Subcutaneous adipose tissue (tissue), 4 donors: ENCODE data around the gene TNRC6C. TPM values are rescaled to one million over a fixed set of nuclear protein-coding genes. Genes with fewer than 3 reads are reported as not detected.

Source experiments
- total RNA-seq, 4 donors: library from RNA; depleted of rRNA; stranded (reverse); fragments of >200 nt; gene quantifications; one replicate each; pipeline ENCODE4 v1.1.0, GENCODE V29; 2016
- TF ChIP-seq, protein P1 (sequence below): fragments of 450-650 bp; IDR thresholded peaks from one replicate; pipeline ENCODE4 v1.5.1; 2016; ENCODE audit warnings: low read depth, mild to moderate bottlenecking, control low read depth, antibody characterized with exemption, moderate library complexity

The TNRC6C gene
- total RNA-seq, 4 donors from 2014 or later: 8.2 to 33.3 (median 13.8) TPM

DNA sequence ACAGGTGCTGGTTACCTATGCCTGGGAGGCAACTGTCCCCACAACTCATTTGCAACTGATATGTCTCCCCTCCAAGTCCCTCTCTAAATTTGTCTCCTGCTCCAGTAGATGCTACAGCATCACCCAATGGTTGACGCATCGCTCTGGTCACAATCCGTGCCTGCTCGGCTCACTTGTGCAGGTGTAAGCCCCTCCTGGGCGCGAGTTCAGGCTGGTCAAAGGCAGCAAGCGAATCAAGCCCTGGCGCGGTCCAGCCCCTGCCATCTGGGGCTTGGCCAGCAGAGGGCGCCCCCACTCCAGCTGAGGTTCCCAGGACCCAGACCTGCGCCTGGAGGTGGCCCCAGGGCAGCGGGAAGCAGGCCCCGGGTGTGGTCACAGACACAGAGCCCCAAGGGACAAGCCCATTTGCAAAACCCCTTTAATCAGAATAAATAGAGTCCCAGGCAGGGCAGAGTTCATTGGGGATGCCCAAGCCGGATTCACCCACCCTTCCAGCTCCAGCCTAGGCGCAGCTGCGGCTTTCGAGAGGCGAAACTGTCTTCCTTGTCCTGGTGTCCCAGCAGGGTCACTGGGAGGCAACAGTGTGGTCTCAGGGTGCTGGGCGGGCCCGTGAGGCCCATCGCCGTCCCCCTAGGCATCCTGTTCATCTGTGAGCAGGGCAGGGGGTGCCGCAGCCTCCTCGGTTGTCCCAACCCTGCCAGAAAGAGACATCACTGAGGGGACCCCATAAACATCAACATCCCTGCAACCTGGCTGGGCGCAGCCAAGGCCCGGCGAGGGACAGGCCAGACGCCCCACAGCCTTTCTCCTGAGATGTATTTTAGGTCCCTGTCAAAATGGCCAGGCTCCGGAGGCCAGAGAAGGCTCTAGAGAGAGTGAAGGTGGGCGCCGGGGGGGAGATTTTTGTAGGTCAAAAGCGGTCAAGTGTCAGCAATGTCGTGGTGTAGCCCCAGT is 154.3 kb downstream of the TNRC6C start:
- TF ChIP-seq, protein P1, sequence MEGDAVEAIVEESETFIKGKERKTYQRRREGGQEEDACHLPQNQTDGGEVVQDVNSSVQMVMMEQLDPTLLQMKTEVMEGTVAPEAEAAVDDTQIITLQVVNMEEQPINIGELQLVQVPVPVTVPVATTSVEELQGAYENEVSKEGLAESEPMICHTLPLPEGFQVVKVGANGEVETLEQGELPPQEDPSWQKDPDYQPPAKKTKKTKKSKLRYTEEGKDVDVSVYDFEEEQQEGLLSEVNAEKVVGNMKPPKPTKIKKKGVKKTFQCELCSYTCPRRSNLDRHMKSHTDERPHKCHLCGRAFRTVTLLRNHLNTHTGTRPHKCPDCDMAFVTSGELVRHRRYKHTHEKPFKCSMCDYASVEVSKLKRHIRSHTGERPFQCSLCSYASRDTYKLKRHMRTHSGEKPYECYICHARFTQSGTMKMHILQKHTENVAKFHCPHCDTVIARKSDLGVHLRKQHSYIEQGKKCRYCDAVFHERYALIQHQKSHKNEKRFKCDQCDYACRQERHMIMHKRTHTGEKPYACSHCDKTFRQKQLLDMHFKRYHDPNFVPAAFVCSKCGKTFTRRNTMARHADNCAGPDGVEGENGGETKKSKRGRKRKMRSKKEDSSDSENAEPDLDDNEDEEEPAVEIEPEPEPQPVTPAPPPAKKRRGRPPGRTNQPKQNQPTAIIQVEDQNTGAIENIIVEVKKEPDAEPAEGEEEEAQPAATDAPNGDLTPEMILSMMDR: no peak

DNA sequence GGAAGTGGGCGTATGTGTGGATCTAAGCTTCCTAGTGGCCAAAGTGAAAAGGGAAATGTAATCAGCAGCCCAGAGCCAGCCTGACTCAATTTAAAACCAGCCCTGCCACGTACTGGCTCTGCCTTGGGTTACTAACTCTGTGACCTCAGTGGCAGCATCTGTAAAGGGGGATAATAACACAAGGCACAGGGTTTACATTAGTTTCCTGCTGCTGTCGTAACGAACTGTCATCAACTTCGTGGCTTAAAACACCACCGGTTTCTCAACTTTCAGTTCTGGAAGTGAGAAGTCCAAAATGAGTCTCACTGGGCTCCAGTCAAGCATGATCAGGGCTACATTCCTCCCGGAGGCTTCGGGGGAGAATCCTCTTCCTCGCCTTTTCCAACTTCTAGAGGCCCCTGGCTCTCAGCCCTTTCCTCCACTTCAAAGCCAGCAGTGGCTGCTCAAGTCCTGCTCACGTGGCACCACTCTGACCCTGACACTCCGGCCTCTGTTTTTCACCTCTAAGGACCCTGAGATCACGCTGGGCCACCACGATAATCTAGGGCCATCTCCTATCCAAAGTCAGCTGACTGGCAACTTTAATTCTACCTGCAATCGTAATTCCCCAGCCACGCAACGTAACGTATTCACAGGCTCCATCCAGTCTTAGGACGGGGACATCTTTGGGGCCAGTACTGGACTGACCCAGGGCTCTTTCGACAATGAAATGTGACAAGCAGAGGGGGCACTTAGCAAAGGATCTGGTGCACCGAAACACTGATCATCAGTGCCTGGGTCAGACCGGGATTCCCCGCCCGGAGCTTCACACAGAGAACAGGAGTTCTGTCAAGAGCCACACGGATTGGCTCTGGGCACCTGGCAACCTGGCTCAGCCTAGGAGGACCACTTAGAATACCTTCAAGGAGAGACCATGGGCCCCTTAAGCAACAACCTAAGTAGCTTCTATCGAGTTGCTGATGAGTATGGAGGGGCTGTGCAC is 155.6 kb downstream of the TNRC6C start:
- TF ChIP-seq, protein P1: no peak

DNA sequence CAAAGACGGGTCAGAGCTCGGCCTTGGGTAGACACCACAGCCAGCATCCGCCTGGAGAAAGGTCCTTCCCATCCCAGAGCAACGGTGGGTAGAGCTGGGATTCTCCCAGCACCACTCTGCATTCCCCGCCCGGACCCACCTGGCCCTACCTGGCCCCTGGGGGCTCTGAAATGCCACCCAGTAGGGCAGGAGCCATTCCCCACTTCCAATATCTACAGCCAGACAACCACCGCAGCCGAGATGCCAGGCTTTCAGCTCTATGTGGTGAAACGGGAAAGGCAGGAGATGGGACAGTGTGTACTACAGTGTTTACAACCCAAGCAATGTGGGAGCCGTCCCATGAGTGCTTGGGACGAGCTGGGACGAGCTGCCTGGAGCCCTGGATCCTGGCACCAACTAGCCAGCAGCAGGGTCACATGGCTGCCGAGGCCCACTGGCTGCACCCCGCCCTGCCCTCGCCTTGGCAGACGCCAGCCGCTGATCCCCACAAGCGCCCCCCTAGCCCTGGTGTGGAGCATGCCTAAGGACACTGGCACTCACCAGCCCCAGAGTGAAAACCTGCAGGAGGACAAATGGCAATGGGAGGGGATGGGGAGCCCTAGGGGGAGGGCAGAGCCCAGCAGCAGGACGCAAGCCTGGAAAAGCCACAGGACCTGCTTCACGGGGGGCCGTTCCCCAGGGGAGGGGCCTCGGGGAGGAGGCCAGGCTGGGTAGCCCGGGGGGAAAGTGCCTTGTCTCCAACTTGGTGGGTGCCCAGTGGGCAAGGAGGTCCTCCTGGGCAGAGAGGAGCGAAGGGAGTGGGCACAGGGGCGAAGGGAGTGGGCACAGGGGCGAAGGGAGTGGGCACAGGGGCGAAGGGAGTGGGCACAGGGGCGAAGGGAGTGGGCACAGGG is 156.6 kb downstream of the TNRC6C start:
- TF ChIP-seq, protein P1: no peak

DNA sequence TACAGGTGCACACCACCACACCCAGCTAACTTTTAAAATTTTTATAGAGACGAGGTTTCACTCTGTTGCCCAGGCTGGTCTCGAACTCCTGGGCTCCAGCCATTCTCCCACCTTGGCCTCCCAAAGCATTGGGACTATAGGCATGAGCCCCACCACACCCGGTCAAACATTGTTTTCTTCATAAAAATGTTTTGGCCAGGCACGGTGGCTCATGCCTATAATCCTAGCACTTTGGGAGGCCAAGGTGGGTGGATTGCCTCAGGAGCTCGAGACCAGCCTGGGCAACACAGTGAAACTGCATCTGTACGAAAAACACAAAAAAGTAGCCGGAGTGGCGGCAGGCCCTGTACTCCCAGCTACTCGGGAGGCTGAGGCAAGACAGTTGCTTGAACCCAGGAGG is 157.9 kb downstream of the TNRC6C start:
- TF ChIP-seq, protein P1: no peak

DNA sequence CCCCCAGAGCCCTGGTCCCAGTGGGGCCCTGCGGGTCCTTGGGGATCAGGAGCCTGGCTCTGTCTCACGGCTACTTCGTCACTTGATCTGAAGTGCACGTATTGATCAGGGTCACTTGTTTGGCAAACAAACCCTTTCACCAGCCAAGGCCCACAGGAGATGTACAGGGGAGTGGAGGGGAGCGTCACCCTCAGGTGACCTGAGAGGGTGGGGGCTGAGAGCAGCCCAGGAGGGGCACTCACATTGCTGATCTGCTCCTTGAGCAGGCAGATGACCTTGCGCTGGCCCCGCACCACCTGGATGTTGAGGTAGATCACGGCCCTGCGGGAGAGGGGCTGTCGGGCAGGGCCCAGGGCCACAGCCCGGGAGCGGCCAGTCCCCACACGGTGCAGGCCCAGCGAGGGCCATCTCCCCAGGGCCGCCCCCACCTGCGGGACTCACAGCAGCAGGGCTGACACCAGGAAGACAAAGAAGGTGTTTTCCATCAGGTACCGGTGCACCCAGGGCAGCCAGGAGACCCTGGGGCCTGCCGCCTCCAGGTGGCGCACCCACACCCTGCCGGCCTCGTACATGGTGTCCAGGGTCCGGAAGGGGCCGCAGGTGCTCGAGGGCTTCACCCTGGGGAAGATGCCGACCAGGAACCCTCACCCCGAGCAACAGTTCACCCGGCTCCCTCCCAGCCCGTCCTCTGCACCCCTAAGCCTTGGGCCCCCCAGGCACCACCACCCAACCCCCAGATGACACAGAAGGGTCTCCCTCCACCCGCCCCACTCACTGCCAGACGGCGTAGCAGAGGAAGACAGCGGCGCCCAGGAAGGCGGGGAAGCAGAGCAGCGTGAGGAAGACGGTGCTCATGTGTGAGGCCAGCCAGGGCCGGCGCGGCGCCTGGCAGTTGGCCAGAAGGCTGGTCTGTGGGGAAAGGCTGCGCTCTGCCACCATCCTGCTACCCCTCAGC is 158.8 kb downstream of the TNRC6C start:
- TF ChIP-seq, protein P1: no peak

DNA sequence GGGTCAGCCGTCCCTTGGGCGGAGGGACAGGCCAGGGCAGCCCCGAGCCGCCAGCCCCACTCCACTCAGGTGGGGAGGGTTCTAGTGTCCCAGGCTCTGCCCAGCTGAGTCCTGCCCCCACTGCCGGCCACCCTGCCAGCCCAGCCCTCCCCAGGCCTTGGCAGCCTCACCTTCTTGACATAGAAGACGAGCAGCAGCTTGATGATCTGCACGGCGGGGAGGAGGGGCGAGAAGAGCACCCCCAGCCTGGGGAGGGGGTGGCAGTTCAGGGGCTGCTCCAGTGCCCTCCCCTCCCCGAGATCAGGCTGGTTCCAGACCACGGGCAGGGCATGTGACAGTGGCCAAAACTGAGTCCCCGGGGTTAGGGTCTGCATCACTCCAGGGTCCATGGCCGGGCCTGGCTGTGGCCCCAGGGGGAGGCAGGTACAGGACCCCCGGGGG is 160.3 kb downstream of the TNRC6C start:
- TF ChIP-seq, protein P1: no peak
